ENCODE measurements around the gene FERMT2.
"Not testable (repeated sequence)": the region's sequence is repeated elsewhere in the genome, so short reads cannot be mapped to it uniquely, and the experiment has no call there.

FERMT2 gene

DNA sequence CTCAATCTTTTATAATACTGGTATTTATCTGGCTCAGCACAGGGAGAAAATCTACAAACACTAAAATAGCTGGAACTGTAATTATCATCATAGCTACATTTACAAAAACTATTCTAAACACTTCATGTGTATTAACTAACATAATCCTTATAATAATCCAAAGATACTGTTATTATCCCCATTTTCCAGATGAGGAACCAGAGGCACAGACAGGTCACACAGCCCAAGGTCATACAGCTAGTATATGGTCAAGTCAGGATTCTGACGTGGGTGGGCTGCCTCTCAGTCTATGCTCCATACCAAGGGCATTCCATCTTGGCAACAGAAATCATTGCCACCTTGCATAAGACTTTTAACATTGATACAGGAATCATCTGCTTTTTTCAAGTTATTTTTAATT, 11.4 kb downstream of the FERMT2 start:
- no peak for DNase-seq (ENCODE audit: low spot score)

DNA sequence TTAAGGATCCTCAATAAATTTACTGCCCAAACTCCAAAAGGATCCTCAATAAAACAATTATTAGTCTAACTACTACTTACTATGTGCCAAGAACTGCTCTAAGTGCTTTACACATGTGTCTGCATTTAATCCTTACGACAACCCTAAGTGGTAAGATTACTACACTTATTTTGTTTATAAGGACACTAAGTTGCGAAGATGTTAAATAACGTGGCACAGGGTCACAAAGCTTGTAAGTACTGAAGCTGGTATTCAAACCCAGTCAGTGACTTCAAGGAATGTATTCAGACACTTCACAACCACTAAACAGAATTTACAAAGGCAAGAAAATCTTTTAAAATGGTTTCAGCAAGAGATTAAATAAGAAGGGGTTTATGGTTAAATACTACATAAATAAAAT, 13.0 kb downstream of the FERMT2 start:
- no peak for DNase-seq (ENCODE audit: low spot score)

DNA sequence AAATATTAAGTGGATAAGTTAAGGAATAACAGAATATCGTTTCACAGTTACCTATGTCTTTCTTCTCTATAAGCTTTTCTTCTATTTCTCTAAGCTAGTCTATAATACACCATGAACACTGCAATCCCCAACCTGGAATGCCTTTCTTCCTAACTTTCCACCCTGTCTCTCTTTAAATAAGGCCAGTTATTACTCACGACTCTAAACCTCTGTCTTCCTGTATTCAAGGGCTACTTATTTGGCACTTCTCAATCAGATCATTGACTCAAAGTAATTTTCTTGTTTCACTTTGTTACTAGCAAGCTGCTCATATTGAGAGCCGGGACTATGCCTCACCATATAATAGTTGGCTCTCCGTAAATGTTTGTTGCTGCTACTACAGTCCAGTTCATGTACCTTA, 13.5 kb downstream of the FERMT2 start:
- DNase-seq (ENCODE audit: low spot score): no peak

DNA sequence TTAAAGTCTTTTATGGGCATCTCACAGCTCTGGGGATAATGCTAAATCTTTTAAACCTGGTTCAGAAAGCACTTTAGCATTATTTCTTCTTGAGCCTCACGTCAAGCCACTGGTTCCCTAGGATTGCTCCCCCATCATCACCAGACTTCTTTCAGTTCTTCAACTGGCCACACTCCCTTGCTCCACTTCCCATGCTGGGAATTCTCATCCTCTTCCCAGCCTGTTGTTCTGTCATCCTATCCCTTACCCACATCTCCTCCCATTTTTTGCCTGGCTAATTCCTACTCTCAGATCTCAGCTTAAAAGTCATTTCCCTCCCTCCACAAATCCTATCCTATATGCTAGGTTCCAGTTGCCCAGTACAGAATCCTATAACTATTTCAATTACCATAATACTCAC, 14.4 kb downstream of the FERMT2 start:
- no peak for DNase-seq (ENCODE audit: low spot score)

DNA sequence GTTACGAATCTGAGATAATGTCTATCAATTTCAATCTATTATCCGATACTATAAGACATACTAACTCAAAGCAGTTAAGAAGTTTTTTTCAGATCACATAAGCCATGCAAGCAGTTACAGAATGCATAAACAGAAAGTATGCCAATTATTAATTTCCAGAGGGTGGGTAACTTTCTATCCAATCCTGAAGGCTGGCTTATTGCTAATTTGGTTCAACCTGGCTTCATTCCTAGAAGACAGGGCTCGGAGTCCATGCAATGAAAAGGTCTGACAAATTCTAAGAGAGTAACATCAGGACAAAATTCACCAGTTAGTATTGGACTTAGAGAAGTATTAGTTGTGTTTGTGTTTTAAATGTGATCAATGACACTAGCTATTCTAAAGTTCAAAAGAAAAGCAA, 15.0 kb downstream of the FERMT2 start:
- DNase-seq (ENCODE audit: low spot score): no peak

DNA sequence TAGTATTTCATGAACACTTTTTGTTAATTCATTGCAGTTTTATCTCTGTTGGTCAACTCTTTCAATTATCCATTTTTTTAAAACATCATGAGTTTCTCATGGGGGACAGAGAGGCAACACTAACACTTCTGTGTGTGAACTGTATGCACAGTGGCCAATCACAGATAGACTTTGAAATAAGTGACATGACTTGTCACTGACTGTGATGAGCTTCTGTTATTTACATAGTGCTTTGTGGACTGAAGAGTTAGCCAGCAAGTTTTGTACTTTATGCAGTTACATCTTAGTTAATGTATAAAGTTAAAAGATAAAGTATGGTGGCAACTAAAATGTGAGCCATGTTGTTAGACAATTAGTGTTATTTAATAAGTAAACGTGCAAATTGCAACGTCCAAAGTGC, 16.1 kb downstream of the FERMT2 start:
- no peak for DNase-seq (ENCODE audit: low spot score)

DNA sequence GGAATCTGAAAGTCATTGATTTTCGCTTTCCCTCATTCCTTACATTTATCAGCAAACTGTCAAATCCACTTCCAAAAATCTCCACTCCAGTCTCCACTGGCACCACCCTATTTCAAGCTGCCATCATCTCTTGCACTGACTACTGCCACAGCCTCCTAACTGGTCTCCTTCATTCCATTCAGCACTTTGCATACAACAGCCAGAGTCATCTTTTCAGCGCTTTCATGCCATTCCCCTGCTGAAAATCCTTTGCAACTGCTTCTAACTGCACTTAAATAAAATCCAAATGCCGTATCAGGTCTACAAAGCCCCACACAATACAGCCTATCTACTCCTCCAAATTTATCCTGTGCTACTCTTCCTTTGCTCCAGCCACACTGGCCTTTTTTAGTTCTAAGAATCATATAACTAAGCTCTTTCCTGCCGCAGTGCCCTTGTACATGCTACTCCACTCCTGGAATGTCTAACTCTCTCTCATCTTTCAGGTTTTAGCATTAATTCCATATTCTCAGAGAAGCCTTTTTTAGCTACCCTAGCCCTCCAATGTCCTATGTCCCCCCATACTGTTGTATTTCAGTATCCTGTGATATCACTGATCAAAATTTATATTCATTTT, 21.6 kb downstream of the FERMT2 start:
- DNase-seq (ENCODE audit: low spot score): no peak

DNA sequence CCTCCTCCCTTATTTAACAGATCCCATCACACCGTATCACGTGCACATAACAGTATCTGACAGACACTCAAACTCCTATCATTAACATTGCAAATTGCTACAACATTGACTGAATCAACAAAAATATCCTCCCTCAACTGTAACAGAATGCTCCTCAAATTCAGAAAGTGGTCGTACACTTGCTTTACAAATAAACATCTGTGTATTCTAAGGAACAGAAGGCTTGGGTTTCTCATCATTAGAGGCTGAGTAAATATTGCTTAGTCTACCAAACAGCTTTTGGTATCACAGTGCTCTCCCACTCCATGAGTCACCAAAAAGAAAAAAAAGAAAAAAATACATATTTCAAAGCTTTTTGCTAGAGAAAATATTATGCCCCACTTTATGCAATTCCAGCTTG, 23.9 kb downstream of the FERMT2 start:
- DNase-seq (ENCODE audit: low spot score): no peak

DNA sequence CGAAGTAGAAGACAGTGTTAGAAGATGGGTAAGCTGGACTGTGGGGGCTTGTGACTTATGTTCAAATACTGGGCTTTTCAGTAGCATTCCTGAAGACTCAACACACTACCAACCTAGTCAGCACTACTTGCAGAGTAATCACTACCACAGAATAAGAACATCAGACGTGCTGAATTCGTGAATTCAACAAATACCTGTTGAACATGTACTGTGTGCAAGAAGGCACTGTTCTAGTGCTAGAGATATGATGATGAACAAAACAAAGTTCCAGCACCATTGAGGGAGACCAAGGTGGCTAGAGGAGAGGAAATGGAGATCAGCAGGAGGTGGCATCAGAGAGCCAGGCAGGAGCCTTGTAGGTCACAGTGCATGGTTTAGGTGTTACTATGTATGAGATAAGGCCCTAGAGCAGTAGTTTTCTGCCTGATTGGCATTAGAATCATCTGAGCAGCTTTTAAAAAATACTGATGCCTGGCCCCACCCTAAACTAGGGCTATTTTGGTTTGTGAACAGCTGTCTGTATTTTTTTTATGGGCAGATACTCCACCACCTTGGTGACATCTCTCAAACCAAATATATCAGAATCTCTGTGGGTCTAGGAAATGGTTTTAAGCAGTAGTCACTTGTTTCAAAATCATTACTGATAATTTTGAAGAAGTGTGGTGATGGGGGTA, 26.8 kb downstream of the FERMT2 start:
- no peak for DNase-seq (ENCODE audit: low spot score)

DNA sequence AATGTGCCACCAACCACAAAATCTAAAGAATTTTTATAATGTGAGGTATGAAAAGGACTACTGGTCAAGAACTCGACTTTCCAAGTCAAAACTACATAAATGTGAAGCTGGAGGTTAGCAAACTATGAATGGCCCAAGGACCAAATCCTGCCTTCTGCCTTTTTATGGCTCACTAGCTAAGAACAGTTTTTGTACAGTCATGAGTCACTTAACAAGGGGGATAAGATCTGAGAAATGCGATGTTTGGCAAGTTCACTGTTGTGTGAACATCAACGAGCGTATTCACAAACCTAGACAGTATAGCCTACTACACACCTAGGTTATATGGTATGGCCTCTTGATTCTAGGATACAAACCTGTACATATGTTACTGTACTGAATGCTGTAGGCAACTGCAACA, 28.2 kb downstream of the FERMT2 start:
- DNase-seq (ENCODE audit: low spot score): no peak

DNA sequence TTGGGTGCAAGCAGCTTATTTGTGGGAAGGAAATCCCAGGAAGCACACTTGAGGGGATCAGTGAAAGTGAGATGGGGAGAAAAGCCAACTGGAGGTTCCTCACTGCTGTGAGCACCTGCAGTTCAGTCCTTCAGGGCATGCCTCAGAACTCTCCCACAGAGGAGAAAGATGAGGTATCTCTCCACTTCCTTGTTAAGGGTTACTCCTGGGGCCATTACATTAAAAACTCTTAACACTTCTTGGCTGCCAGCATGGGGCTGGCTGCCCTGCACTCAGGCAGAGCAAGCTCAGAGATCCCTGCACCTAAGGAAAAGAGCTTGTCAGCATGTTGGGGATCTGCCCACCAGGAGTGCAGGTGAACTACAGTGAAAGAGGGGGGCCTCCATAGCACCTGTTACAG, 28.8 kb downstream of the FERMT2 start:
- no peak for DNase-seq (ENCODE audit: low spot score)

DNA sequence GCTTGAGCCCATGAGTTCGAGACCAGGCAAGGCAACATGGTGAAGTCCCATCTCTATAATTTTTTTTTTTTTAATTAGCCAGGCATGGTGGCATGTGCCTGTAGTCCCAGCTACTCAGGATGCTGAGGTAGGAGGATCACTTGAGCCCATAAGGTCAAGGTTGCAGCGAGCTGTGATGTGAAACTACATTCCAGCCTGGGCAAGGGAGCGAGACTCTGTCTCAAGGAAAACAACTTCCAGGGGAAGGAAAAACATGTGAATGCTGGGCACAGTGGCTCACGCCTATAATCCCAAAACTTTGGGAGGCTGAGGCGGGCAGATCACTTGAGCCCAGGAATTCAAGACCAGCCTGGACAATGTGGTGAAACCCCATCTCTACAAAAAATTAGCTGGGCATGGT, 30.4 kb downstream of the FERMT2 start:
- not testable (repeated sequence) for DNase-seq (ENCODE audit: low spot score)

DNA sequence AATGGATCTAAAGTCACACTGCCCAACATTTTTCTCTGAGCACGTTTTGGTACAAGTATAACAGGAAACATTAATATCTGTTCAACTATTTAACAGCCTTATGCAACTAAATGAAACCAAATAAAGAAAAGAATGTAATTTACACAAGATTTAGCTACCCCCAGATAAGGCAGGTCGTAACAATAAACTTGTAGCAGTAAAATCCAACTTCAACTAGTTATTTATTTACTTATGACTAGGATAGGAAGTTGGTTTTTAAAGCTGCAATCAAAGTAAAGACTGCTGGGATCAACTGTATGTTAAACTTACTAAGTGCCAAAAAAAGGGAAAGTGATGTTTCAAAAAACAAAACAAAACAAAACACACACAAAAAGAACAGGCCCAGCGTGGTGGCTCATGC, 30.9 kb downstream of the FERMT2 start:
- no peak for DNase-seq (ENCODE audit: low spot score)

DNA sequence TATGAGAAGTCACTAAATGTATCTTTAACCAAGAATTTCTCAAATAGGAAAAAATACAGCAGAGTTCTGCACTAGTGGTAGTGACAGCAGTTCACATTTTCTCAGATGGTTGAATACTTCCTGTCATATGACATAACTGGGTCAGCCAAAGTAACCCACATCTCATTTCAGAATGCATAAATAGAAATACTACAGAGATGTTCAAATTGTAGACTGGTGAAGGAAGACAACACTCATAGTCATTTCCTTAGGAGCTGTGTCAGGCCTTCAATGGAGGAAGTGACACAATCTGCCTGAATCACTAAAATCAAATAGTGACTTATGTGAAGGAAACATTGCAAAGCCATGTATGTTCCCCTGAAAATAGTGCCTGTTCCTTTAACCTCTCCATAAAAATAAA, 32.4 kb downstream of the FERMT2 start:
- DNase-seq (ENCODE audit: low spot score): peak; percentile 67

DNA sequence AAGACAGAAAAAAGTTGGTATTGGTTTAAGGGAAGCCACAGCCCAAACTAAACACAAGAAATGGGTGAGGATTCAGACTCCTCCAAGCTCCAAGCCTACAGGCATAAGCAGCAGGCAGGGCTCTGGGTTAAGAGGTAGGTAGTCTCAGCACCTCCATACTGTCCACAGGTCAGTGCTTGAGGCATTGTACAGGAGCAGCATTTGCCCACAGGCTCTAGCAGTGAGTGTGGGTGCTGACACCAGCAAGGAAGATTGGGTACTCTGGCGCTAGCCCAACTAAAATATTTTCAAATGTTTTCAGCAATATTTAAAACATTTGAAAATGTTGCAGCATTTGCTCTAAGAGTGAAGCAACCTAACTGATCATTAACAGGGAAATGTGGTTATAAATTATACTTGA, 33.1 kb downstream of the FERMT2 start:
- no peak for DNase-seq (ENCODE audit: low spot score)

DNA sequence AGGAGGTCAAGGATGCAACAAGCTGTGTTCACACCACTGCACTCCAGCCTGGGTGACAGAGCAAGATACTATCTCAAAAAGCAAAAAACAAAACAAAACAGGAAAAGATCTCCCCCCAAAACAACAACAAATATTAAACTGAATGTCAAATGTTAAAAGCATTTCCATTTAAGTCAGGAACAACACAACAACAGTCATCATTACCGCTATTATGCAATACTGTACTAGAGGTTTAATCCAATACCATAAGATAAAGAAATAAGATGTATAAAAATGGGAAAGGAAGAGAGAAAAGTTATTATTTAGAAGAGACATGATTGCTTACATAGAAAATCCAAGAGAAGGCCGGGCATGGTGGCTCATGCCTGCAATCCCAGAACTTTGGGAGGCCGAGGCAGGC, 36.6 kb downstream of the FERMT2 start:
- no peak for DNase-seq (ENCODE audit: low spot score)

DNA sequence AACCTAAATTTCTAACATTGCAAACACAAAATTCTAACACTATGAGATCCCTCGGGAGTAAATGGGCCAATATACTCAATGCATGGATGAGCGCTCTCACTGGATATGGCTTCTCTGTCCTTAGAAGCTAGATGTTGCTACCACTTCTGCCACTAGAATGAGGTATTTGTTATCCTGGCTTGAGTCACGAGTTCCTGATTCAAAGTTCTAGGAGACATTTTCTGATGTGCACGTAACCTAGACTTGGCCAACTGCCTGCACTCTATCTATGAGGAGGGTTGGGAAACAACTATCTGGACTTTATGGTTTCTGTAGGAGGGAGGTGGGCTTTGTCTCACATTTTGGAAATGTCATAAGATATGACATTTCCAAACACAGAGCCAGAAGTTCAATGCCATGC, 37.6 kb downstream of the FERMT2 start:
- DNase-seq (ENCODE audit: low spot score): no peak

DNA sequence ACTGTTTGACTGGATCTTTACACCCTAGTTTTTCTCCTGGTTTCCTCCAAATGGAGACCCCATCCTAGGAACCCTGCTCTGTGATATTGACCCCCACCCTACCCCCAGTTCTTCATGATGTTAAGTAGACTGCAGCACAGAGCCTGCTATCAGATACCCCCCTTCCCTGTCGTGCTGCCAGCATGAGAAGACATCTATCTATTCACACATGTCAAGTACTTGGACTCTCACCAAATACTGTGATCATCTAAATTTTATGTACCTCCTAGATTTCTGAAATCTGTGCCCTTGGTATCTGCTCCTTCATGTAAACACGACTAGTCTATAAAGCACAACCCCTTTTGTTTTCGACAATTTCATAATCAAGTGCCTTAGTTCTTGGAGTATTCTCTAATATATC, 38.9 kb downstream of the FERMT2 start:
- DNase-seq (ENCODE audit: low spot score): no peak

DNA sequence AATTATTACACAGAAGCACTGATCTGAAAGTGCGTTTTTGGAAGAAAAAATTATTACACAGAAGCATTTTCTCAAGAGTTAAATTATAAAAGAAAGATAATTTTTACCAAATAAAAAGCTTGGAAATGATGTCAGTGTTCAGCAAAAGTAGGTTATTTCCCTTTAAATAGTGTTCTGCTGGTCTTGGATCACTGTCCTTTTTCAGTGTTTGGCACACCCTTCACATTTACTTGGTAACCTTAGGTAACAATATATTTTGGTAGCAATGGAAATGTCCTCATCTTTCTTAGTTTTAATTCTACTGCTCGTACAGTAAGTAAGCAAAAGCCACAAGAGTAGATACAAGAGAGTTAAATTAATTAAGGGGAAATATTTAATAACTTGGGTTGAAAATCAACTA, 40.3 kb downstream of the FERMT2 start:
- DNase-seq (ENCODE audit: low spot score): no peak

DNA sequence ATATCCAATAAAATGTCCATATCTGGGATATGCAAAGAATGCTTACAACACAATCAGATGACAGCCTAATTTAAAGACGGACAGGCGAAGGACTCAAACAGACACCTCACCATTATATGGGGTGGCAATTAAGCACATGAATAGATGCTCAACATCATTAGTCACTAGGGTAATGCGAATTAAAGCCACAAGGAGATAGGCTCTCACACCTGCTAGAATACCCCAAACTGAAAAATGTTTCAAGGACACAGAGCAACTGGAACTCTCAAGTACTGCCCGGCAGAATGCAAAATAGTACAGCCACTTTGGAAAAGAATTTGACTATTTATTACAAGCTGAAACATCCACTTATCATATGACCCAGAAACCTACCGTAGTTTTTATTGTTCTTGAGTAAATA, 42.9 kb downstream of the FERMT2 start:
- DNase-seq (ENCODE audit: low spot score): no peak

DNA sequence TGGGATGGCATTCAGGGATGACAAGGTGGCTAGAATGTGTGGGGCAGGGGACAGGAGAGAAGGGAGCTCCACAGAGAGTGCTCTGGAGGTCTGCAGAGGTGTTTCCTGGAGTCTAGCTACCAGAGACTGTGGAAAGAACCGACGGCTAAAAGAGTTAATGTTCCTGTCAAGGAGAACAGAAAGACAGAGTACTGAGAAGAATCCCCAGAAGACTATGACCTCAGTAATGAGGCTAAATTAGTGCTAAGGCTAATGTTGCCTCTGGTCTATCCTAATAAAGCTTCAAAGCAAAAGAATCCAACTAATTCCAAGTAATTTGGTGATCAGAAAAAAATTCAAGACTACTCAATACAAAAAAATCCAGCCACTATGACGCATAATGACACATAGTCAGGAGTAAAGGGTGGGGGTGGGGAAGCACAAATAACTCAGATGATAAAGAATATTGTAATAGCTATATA, 44.7 kb downstream of the FERMT2 start:
- DNase-seq (ENCODE audit: low spot score): no peak

DNA sequence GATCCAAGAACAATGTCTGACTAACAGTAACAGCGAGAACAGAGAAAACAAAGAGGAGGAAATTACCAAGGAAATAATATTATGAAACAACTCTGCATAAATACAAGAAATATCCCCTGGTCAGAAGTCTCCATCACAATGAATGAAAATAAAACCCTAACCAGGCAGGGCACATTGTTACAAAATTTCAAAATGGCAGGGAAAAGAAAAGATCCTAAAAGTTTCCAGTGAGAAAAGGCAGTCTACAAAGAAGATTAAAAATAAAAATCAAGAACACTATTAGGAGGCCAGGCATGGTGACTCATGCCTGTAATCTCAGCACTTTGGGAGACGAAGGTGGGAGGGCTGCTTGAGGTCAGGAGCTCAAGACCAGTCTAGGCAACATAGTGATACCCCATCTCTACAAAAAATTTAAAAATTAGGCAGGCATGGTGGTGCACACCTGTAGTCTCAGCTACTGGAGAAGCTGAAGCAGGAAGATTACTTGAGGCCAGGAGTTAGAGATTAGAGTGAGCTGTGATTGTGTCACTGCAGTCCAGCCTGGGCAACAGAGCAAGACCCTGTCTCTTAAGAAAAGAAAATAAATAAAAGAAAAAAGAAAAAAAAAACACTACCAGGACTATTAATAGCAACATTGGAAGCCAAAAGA, 47.8 kb downstream of the FERMT2 start:
- no peak for DNase-seq (ENCODE audit: low spot score)

DNA sequence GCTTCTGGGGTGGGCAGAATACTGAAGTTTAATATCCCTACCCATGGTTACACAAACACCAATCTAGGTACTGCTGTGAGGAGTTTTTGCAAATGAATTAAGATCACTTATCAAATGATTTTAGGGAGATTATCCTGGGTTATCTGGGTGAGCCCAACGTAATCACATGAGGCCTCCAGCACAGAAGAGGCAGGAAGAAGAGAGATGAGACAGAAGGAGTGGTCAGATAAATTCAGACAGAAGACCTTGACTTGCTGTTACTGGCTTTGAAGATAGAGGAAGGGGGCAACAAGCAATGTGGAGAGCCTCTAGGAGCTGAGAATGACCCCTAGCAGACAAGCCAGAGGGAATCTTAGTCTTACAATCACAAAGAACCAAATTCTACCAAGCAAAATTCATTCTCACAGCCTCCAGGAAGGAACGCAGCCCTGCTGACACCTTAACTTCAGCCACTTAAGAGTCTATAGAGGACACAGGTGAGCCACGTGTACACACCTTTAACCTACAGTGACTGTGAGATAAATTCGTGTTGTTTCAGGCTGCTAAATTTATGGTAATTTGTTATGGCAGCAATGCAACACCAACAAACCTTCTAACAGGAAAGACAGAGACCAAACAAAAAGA, 49.4 kb downstream of the FERMT2 start:
- DNase-seq (ENCODE audit: low spot score): no peak

Measured in CD4-positive, alpha-beta T cell treated with Interleukin-6 at 100 ng/mL for 8 hours (primary cell).